IPS-11a (cell line): Measurements from ENCODE around the gene PARD3B.

Experiments used
- H3K4me3 ChIP-seq: one replicate; pipeline ENCODE4 v1.5.1; 2013; ENCODE audit warnings: low read depth, low read length, control low read depth

Gene PARD3B

GRCh38 chr2:205169464-205169863 is 624.2 kb downstream of the PARD3B start:
- no peak overlapping the region for H3K4me3 ChIP-seq

GRCh38 chr2:205170399-205170798 is 625.1 kb downstream of the PARD3B start:
- H3K4me3 ChIP-seq = no peak overlapping the region

GRCh38 chr2:205171261-205171940 is 626.1 kb downstream of the PARD3B start:
- H3K4me3 ChIP-seq = no peak overlapping the region

GRCh38 chr2:205175831-205176230 is 630.6 kb downstream of the PARD3B start:
- H3K4me3 ChIP-seq = no peak overlapping the region

GRCh38 chr2:205176546-205176945 is 631.3 kb downstream of the PARD3B start:
- no peak overlapping the region for H3K4me3 ChIP-seq

- H3K4me3 ChIP-seq = no peak overlapping the region
Observed at GRCh38 chr2:205177546-205177945, 632.3 kb downstream of the PARD3B start.

- H3K4me3 ChIP-seq = no peak overlapping the region
Observed at GRCh38 chr2:205180730-205181129, 635.5 kb downstream of the PARD3B start.

GRCh38 chr2:205187731-205188130 is 642.5 kb downstream of the PARD3B start:
- H3K4me3 ChIP-seq = no peak overlapping the region

GRCh38 chr2:205188239-205189138 is 643.2 kb downstream of the PARD3B start:
- H3K4me3 ChIP-seq = no peak overlapping the region

GRCh38 chr2:205189301-205189700 is 644.0 kb downstream of the PARD3B start:
- no peak overlapping the region for H3K4me3 ChIP-seq

- no peak overlapping the region for H3K4me3 ChIP-seq
Observed at GRCh38 chr2:205190528-205190927, 645.3 kb downstream of the PARD3B start.

- no peak overlapping the region for H3K4me3 ChIP-seq
Observed at GRCh38 chr2:205193125-205193835, 648.0 kb downstream of the PARD3B start.

GRCh38 chr2:205193836-205194228 is 648.6 kb downstream of the PARD3B start:
- H3K4me3 ChIP-seq = no peak overlapping the region

GRCh38 chr2:205197468-205198139 is 652.3 kb downstream of the PARD3B start:
- H3K4me3 ChIP-seq = no peak overlapping the region

- H3K4me3 ChIP-seq = no peak overlapping the region
Observed at GRCh38 chr2:205198140-205198525, 652.9 kb downstream of the PARD3B start.

GRCh38 chr2:205199165-205199850 is 654.0 kb downstream of the PARD3B start:
- no peak overlapping the region for H3K4me3 ChIP-seq

GRCh38 chr2:205210494-205210893 is 665.2 kb downstream of the PARD3B start:
- no peak overlapping the region for H3K4me3 ChIP-seq

GRCh38 chr2:205212357-205212756 is 667.1 kb downstream of the PARD3B start:
- H3K4me3 ChIP-seq = no peak overlapping the region

GRCh38 chr2:205216092-205216491 is 670.8 kb downstream of the PARD3B start:
- no peak overlapping the region for H3K4me3 ChIP-seq

GRCh38 chr2:205216580-205216979 is 671.3 kb downstream of the PARD3B start:
- no peak overlapping the region for H3K4me3 ChIP-seq
